Iris pigment epithelial cell (primary cell): ENCODE data around the gene ZHX3.
A peak's percentile ranks its signal among the peaks of the same experiment; 100 is the strongest.

ENCODE experiments used
- DNase-seq: peaks from one replicate; pipeline ENCODE4 v3.0.0-alpha.2; 2011; ENCODE audit warnings: low read depth

The ZHX3 gene

DNA sequence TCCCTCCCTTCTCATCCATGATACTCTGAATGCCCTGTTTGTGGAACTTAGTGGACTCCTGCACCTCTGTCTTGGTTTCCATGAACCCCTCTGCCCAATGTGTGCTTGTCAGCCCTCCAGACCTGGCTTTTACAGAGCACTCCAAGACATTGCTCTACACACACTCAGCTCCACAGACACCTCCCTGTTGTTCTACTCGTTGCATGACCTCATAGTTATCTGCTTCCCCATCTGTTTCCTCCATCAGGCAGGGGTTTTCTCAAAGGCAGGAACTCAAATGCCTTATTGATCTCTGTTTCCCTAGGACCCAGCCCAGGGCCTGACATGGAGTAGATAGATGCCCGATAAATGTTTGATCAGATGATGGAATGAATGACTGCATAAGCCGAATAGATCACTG is 166.9 kb downstream of the ZHX3 start:
- peak; percentile 38 for DNase-seq

DNA sequence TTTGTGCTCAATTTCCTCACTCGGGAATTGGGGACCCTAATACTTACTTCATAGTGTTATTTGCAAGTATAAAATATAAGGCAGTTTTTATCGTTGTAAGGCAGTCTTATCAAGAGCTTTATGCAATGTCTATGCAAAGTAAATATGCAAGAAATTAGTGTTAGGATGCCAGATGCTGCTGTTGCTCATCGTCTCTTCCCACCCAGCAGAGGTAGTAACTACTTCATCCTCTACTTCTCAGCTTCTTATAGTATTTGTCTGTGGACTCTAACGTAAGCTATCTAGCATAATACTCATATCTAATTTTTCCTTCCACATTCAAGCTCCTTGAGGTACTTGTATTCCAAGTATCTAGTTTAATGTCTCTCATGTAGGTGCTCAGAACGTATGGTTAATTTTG is 168.6 kb downstream of the ZHX3 start:
- DNase-seq, result no peak

DNA sequence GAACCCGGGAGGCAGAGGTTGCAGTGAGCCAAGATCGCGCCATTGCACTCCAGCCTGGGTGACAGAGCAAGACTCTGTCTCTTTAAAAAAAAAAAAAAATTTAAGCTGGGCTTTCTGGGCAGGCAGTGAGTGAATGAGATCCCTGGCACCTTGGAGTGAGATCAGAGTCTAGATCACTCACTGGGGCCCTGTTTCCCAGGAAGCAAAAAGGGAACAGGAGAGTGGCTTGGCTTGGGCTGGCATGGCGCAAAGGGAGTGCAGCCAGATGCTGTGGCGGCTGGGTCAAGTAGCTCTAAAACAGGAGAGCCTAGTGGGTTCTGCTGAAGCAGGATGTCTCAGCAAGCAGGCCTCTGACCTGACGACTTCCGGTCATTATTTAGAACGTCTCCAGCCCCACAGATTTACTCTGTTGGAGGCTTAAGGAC is 169.8 kb downstream of the ZHX3 start:
- no peak for DNase-seq

DNA sequence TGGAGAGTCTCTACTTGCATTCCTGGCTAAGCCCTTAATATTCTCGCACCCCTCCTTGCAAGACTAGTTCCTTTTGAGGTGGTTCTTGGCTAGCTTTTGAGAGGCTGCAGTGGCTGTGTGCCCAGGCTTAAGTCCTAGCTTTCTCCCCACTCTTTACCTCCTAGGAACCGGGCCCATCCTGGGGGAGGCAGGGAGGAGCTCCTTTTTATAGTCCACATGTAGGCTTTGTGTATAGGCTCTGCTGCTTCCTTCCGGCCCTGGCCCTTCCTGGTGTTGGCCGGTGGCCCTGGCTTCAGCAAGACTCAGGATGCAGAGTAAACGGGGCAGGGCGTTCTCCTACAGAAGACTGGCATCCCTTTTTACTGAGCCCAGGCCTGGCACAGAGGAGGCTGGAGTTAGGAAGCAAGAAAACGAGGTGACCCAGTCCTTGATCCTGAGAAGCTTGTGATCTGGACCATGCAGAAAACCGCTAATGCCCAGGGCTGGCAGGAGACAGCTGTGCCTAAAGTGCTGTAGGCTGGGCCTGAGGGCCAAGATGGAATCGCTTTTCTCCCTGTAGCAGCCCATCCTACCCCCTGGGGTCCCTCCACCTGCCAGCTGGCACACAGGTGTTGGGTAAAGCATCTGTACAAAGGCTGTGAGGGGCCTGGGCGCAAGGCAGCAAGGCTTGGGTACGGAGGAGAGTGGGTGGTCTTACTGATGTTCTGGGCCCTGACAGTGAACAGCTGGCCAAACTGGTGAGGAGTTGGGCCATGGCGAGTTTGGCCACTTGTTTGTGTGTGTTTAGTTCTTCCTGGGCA is 171.5 kb downstream of the ZHX3 start:
- DNase-seq, result no peak

DNA sequence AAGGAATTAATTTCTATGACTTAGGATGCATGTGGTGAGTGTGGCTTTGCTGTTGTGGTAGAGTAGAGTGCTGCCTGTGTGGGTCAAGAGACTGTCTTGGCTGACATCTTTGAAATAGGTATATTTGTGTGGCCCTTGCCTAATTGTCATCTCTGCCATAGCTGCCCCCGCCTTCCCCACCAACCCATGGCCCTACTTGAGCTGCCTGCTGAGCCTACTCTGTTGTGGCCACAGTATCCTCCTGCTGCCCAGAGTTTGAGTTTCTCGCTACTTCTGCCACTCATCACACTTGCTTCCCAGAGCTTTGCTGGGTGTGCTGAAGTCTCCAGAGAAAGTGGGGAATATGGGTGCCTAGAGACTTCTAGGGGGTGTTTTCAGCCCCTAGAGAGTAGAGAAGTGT is 172.2 kb downstream of the ZHX3 start:
- no peak for DNase-seq

DNA sequence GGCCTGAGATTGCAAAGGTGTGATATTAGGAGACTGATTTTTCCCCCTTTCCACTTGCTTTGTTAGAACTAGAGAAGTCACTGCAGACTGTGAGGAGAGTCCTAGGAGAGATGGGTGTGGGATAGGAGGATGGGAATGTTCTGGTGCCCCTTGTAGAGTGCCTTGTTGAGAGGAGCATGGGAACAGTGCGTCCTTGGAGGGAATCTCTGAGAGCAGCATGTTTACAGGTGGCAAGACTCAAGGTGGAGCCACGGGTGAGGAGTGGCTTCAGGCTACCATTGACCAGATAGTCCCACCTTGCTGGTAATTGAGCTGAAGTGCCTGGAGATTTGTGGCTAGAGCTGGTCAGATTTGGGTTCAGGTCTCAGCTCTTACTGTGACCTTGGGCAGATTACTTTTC is 174.2 kb downstream of the ZHX3 start:
- DNase-seq, result no peak

DNA sequence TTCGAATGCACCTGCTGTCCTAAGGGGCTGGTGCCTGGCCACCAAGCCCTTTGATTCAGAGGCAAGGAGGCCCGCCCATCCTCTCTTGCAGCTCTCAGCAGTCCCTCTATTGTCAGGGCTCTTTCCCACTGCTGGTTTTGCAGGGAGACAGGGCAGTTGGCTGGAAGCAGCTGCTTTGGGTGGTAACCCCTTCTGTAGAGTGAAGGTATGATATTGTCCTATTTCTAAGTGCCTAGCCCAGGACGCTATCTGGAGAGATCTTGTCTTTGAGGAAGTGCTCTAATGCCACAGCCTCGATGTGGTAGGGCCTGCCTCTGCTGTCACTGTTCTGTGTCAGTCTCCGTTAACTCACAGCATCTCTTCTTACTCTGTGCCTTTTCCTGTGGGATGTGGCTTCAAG is 174.6 kb downstream of the ZHX3 start:
- DNase-seq, result no peak

DNA sequence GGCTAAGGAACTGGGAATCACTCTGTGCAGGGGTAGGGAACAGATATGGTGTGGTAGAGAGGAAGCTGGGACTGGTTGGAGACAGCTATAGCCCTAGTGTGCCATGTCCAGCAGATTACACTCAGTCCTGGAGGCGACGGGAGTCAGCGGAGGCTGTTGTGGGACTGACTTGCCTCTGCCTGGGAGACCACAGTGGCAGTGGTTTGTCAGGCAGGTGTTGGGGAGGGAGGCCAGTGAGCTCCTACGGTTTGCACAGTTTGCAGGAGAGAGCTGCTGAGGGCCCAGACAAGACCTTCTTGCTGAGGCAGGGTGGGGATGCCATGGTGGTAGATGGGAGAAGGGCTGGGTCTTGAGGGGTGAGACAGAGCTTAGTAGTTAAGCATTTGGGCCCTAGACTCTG is 175.3 kb downstream of the ZHX3 start:
- DNase-seq, result no peak

DNA sequence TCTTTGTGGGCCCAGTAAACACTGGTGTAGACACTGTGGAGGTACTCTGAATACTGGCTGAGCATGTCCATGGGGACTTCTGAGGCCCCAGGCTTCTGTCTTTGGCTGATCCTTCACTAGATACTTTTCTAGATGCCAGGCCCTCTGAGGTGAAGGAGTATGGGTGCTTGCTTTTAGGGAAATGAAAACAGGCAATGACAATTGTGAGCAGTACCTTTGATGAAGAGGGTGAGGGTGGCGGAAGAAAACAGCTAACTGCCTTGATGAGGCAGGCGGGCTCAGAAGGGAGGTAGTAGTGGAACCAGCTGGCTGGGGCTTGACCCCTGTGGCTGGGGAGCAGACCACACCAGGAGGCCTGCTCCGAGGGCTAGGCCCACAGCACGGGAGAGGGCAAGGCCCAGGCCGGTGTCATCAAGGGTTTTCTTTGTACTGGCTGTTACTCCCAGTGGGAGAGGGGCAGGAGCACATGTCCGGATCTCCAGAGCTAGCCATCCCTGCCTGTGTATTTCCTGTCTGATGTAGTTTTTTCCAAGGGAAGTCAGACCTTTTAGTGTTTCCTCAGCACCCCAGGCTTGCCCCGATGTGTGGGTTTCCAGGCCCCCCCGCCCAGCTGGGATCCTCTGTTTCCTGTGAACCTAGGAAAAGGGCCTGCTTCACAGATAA is 176.2 kb downstream of the ZHX3 start:
- DNase-seq, result peak; percentile 55

DNA sequence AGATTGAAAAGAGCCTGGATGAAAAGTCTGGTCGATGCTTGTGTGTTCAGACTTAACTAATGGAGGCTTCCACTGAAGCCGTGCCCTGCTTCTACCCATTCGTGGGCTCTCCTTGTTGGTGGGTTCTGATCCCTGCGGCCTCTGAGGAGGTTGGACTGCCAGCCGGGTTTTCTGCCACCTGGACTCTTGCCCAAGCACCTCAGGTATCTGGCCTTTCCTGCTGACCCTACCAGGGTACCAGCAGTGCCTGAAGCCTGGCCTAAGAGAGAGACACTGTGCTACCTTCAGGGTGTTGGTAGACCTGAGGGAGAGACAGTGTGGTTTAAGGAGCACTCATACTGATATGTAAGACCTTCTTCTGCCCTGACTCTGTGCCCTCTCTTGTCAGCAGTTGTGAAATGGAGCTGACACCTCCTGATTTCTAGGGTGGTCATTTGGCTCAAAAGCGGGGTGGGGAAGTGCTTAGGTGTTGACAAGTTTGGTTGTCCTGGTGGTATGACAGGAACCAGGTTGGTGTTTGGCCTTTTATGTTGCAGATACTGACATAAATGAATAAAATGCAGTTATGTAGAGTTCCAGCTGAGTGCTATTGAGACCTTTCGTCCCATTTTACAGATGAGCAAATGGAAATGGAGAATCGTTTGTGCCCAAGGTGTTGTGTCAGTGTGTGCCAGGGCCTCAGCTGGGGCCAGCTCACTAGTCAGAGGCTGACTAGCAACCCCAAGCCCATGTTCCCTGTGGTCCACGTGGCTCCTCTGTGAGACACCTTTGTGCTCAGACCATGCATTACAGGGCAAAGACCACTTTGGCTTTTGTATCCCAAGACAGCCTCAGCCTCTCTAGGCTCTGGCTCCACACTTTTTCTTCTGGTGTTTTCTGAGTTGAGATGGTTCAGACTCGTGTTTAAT is 177.1 kb downstream of the ZHX3 start:
- no peak for DNase-seq

DNA sequence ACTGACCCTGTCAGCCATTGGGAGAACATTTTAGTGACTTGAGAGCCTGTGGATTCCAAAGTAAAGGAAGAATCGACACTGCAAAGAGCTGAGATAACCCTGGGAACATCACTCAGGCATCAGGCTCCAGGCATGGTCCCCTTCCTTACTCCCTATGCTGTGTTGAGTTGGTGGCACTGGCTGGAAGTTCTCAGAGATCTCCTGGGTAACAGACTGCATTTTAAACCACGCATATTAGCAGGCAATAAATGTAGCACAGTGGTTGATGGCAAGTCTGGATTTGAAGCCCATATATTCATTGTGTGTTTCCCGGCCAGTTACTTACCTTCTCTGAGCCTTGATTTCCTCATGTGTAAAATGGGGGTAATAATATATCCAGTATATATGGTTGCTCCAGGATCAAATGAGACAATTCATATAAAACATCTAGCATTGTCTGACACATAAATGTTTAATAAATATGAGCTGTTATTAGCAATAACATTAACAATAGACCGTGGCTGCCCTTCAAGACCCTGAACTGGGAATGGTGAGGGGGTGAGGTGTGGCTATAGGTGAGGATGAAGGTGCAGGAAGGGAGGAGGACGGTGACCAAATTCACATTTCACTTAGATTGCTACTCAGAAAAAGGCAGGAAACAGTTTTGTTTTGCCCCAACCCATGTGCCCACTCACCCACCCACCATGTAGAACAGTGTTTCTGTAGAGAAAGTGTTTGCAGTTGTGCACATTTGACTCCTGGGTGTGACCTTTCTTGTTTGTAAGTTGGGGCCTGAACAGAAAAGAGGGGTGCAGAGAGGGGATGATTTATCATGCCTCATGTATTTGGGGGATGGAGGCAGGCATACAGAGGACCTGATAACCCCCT is 178.1 kb downstream of the ZHX3 start:
- no peak for DNase-seq

DNA sequence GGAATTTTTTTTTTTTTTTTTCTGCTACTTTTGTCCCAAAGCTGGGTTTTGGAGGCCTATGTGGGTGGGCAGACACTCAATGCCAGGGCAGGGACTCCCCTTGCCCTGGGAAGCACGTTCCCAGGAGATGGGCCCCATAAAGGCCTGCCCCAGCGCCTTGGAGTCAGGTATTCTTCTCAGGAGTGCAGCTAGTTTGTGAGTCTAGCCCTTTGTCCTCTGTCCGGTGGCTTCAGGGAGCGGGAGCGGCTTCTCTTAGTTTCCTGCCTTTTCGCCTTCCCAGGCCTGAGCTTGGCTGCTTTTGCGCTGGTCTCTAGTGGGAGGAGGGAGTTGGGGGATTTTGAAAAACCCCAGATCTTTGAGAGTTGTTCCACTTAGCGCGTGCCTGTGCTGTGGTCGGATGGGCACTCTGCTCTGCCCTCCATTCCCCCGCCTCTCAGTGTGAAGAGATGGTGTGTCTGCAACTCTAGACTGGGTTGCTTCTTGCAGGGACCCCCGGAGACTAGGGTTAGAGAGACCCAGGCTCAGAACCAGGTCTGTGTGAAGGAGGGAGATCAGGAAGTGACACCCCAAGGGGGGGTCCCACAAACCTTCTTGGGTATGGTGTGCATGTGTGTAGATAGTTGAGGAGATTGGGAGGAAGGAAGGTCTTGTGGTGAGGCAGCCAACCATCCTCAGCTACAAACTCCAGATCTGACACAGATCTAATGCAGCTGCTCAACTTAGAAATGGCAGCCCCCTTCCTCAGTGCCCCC is 178.9 kb downstream of the ZHX3 start:
- peak; percentile 24 for DNase-seq

DNA sequence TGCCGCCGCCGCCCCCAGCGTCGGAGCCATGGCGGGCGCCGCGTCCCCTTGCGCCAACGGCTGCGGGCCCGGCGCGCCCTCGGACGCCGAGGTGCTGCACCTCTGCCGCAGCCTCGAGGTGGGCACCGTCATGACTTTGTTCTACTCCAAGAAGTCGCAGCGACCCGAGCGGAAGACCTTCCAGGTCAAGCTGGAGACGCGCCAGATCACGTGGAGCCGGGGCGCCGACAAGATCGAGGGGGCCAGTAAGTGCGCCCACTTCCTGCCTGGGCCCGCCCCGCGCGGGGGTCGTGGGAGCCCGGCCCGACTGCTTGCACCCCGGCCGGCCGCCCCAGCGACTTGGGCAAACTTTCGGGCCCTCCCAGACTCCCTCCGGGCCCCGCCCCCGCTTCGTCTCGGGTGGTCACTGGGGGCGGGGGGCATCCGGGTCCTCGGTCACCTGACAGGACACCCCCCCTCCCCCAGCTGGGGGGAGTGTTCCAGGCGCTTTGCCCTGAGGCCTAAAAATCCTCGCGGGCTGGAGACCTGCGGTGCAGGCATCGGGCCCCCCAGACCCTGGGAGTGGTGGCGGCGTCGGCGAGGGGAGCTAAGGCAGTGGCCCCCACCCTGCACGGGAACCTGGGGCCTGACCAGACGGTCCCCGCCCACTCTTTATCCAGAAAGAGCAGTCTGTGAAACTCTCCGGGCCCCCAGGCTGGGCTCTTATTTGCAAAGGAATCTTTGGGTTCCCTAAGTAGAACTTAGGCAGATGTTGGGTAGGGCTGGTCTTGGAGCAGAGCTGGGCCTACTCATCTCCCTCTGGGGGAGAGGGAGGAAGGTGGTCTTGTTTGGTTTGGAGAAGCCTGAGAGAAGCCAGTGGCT is 179.7 kb downstream of the ZHX3 start:
- DNase-seq, result peak; percentile 48

DNA sequence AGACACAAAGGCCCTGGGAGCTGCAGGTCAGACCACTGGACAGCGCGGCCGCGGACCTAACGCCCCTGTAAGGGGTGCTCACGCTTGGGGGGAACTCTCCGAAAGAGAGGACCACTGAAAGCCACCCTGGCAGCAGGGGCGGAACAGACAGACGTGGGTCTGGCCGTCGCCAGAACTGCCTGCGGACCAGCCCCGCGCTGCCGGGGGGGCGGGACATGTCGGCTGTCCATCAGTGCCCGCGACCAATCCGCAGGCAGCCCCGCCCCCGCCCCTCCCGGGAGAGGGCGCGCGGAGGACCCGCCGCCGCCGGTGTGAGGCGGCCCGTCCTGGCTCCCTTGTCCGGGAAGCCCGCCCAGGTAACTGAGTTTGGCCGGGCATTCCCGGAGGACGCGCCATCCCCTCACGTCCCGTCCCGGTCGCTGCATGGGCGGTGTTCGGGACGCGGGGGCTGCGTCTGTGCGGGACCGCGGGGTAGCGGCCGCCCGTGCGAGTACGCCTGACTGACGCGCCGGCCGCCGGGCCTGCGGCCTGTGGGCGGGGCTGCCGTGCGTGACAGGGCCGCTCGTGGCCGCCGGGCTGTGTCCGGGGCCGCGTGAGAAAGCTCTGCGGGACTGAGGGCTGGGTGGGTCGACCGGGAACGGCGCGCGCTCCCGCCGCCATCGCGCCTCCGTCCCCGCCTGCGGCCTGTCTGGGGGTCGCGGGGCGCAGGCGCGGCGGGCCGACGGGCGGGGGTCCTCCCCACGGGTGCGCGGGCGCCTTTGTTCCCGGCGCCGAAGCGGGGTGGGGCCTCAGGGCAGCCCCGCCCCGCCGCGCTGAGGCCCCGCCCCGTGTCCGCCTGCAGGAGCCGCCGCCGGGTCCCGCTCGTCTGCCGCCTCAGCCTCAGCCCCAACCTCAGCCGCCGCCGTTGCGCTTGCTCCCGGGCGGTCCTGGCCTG is 180.6 kb downstream of the ZHX3 start, which contains the start of gene PLCG1:
Gene PLCG1 (plus strand): TSS at position 864 of the 934 bp plus-strand sequence. CDS start 99 bp downstream, outside the sequence.
- DNase-seq, result peak; percentile 82

DNA sequence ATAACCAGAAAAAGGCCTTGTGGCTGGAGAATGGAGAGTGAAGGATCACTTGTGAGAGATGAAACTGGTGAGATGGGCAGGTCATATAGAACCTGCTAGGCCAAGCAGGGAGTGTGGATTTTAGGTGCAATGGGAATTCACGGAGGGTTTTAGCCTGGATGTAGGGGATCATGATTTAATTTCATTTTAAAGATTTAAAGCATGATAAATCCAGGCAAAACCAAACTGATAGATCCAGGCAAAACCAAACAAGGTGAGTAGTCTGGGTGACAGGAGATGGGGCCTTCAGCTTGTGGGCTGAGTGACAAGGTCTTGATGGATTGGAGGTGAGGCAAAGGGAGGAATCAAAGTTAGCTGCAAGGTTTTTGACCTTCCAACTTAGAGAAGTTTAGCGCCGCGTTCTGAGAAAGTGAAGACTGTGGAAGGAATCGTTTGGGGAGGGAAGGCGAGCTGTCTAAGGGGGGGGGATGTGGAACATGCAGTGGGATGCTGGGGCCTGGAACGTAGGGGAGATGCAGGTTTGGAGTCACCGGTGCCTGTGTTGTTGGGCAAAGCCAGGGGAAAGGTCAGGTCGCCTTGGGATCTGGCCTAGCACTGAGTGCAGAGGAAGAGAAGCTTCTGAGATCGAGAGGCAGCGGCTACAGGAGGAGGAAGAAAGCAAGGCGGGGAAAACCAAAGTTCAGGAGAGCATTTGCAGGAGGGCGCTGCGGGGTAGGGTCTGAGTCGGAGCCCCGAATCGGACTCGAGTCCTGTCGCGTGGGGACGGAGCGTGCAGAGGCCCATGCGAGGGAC is 181.4 kb downstream of the ZHX3 start:
- DNase-seq, result no peak

DNA sequence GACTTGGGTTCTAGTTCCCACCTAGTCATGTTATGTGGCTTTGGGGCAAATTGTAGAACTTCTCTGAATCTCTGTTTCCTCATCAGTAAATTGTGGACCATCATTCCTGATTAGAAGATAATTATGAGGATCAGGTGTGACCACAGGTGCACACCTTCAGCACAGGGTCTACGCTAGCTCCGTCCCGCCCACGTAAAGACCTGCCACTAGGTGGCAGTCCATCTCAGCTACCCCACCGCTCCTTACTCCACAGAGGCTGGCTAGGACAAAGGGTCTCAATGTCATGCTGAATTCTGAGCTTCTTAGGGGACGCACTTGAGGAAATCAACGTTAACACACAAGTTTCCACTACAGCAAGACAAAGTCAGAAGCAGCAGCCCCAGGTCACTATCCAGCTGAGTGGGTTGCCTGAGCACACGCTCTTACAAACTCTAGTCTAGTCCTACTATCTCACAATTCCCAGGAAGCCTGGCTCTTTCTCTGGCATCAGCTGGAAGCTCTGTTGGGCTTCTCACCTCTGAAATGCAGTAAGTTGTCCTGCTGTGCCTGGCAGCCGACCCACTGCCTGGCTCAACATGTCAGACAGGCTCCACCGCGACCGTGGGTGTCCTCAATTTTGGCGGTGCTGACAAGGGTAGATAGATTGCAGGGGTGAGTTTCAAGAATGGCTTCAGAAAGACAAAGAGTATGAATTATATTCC is 182.2 kb downstream of the ZHX3 start:
- peak; percentile 20 for DNase-seq
